GM19463 (cell line): ENCODE results near the gene RNASEH2C.
"Not testable (repeated sequence)": the region's sequence is repeated elsewhere in the genome, so short reads cannot be mapped to it uniquely, and the experiment has no call there.

Source experiments
- ATAC-seq: cut with Tn5 transposase; IDR thresholded peaks from one replicate; pipeline ENCODE4 v1.9.1; 2021; ENCODE audit warnings: mild to moderate bottlenecking, moderate library complexity; ENCODE audit not compliant: unreplicated experiment

RNASEH2C gene

GRCh38 chr11:65717906-65718305, 2.7 kb downstream of the RNASEH2C start:
- no peak for ATAC-seq

- no peak for ATAC-seq
Observed at GRCh38 chr11:65716774-65717405, 3.7 kb downstream of the RNASEH2C start.

GRCh38 chr11:65716302-65716701, 4.3 kb downstream of the RNASEH2C start:
- ATAC-seq = no peak

GRCh38 chr11:65714433-65714832, 6.2 kb downstream of the RNASEH2C start:
- ATAC-seq = no peak

GRCh38 chr11:65713212-65713969, 7.2 kb downstream of the RNASEH2C start:
- ATAC-seq = no peak

- no peak for ATAC-seq
Observed at GRCh38 chr11:65712633-65713076, 7.9 kb downstream of the RNASEH2C start.

GRCh38 chr11:65711785-65712632, 8.6 kb downstream of the RNASEH2C start, which contains the start of gene KAT5:
TSS of gene KAT5 (plus strand) at chr11:65712252. CDS start at chr11:65712268, 16 bp downstream.
- peak; percentile 83 for ATAC-seq

GRCh38 chr11:65710421-65710820, 10.2 kb downstream of the RNASEH2C start:
- no peak for ATAC-seq

- no peak for ATAC-seq
Observed at GRCh38 chr11:65709661-65710060, 10.9 kb downstream of the RNASEH2C start.

GRCh38 chr11:65708451-65708850, 12.1 kb downstream of the RNASEH2C start:
- ATAC-seq = no peak

- not testable (repeated sequence) for ATAC-seq
Observed at GRCh38 chr11:65707002-65707401, 13.6 kb downstream of the RNASEH2C start.

GRCh38 chr11:65706303-65706763, 14.3 kb downstream of the RNASEH2C start:
- not testable (repeated sequence) for ATAC-seq

- ATAC-seq = no peak
Observed at GRCh38 chr11:65703846-65704245, 16.8 kb downstream of the RNASEH2C start.

- ATAC-seq = no peak
Observed at GRCh38 chr11:65701686-65702085, 18.9 kb downstream of the RNASEH2C start.

- no peak for ATAC-seq
Observed at GRCh38 chr11:65700399-65700798, 20.2 kb downstream of the RNASEH2C start.

GRCh38 chr11:65699306-65699705, 21.3 kb downstream of the RNASEH2C start:
- no peak for ATAC-seq

GRCh38 chr11:65698205-65698604, 22.4 kb downstream of the RNASEH2C start:
- no peak for ATAC-seq

GRCh38 chr11:65696802-65697552, 23.6 kb downstream of the RNASEH2C start:
- no peak for ATAC-seq

GRCh38 chr11:65695459-65696241, 24.9 kb downstream of the RNASEH2C start:
- ATAC-seq = no peak

- ATAC-seq = no peak
Observed at GRCh38 chr11:65692367-65692766, 28.2 kb downstream of the RNASEH2C start.
